SK-N-SH (cell line): ENCODE measurements around the gene ADCY4.

Experiments used
- CTCF ChIP-seq: fragments of 200-600 bp; sonication (generic); IDR thresholded peaks from 2 replicates; pipeline ENCODE4 v1.6.1; 2017; ENCODE audit warnings: antibody characterized with exemption, mild to moderate bottlenecking, moderate library complexity
- ELF1 ChIP-seq: IDR thresholded peaks from 2 replicates; pipeline ENCODE4 v1.4.0; 2012
- EP300 ChIP-seq, 2 experiments: IDR thresholded peaks; 2 replicates each; pipeline versions ENCODE4 v1.4.0 to v1.6.1; 2012; ENCODE audit warnings: borderline replicate concordance in 1 of 2, low read depth in 1 of 2, low read length in 1 of 2
- FOXJ3 ChIP-seq: sonication (generic); formaldehyde crosslinking; IDR thresholded peaks from 2 replicates; pipeline ENCODE4 v1.5.1; 2020; ENCODE audit warnings: mild to moderate bottlenecking, missing genetic modification reagents
- GABPA ChIP-seq: IDR thresholded peaks from 2 replicates; pipeline ENCODE4 v1.4.0; 2012; ENCODE audit warnings: low read depth, mild to moderate bottlenecking
- MAX ChIP-seq: IDR thresholded peaks from 2 replicates; pipeline ENCODE4 v1.4.0; 2012; ENCODE audit warnings: low read depth
- NRF1 ChIP-seq: IDR thresholded peaks from 2 replicates; pipeline ENCODE4 v1.6.1; 2012; ENCODE audit warnings: low read depth, mild to moderate bottlenecking, low read length
- POLR2AphosphoS5 ChIP-seq: IDR thresholded peaks from 2 replicates; pipeline ENCODE4 v1.6.1; 2012; ENCODE audit warnings: low read depth, low read length
- RAD21 ChIP-seq: IDR thresholded peaks from 2 replicates; pipeline ENCODE4 v1.6.1; 2012; ENCODE audit warnings: mild to moderate bottlenecking, low read length
- REST ChIP-seq: IDR thresholded peaks from 2 replicates; pipeline ENCODE4 v1.6.1; 2012; ENCODE audit warnings: mild to moderate bottlenecking, low read depth, low read length, moderate library complexity
- TEAD4 ChIP-seq: IDR thresholded peaks from 2 replicates; pipeline ENCODE4 v1.4.0; 2012; ENCODE audit warnings: mild to moderate bottlenecking, borderline replicate concordance; ENCODE audit not compliant: insufficient read depth
- USF1 ChIP-seq: IDR thresholded peaks from 2 replicates; pipeline ENCODE4 v1.4.0; 2012; ENCODE audit warnings: low read depth, borderline replicate concordance
- USF2 ChIP-seq: fragments of 150-350 bp; IDR thresholded peaks from 2 replicates; pipeline ENCODE4 v1.6.1; 2017; ENCODE audit warnings: antibody characterized with exemption, low read length, low read depth, borderline replicate concordance
- ZBTB33 ChIP-seq: IDR thresholded peaks from 2 replicates; pipeline ENCODE4 v1.4.0; 2012; ENCODE audit warnings: low read depth, borderline replicate concordance

GRCh38 chr14:24269368-24269767 is 65.5 kb downstream of the ADCY4 start:
- no peak for TF ChIP-seq GABPA
- no peak for TF ChIP-seq CTCF
- TF ChIP-seq NRF1 = no peak
- TF ChIP-seq ZBTB33 = no peak
- TF ChIP-seq REST = no peak
- no peak for TF ChIP-seq FOXJ3 (CRISPR knock-in tag)
- TF ChIP-seq MAX = no peak
- no peak for TF ChIP-seq TEAD4
- no peak for TF ChIP-seq USF1
- TF ChIP-seq POLR2AphosphoS5 = no peak
- TF ChIP-seq ELF1 = no peak
- no peak for TF ChIP-seq RAD21
- TF ChIP-seq EP300 (IDR thresholded peaks at IDR 0.05; ENCODE audit: borderline replicate concordance in 1 of 2, low read depth in 1 of 2, low read length in 1 of 2) = no peak
- no peak for TF ChIP-seq USF2
